ENCODE measurements around the gene PPP4R2.

The PPP4R2 gene

DNA sequence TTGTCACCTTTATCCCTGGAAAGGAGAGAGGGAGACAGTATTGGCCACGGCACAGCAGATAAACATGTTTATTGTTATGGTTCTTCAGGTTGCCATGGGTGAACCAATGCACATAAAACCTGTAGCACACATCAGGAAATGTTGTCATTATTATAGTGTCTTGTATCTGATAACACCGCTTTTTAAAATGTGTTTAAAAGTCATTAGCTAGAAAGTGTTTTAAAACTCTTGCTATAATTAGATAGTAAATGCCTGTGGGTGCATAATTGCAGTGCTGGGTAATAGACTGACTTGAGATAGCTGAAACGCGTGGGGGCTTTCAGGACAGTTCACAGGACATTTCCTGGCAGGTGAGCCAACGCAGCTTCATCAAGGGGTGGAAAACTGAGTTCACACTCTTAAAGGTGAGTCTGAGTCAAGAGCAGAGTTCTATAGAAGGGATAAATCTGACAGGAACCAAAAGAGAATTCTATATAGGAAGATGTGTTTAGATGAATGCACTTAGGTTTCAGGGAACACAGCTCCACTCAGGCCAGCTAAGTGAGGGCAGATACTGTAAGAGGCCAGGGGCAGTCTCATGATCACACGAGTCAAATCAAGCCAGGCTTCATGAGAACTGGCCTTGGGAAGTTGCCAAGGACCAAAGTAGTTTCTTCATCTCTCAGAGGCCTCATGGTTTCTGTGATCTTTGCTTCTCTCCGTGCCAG is 35.6 kb upstream of the PPP4R2 start:
- Histone ChIP-seq H3K27ac (ENCODE audit: low read length) (no peak overlapping the region), H3K4me1 (ENCODE audit: control insufficient read depth, insufficient read depth, low read length) (no peaks in the 10 kb centered on the region), H3K9me3 (ENCODE audit: control insufficient read depth, insufficient read depth, low read length) (no peaks in the 10 kb centered on the region), H3K36me3 (ENCODE audit: control insufficient read depth, insufficient read depth, low read length) (no peaks in the 10 kb centered on the region), H3K4me3 (ENCODE audit: low read length) (no peak overlapping the region), H3K27me3 (ENCODE audit: control insufficient read depth, insufficient read depth, low read length) (no peaks in the 10 kb centered on the region)
- no CpG with 5 or more reads among the region's 7 CpGs for WGBS (ENCODE audit: insufficient coverage, insufficient read length)
- DNase-seq (ENCODE audit: low read depth, low spot score) = no peak

DNA sequence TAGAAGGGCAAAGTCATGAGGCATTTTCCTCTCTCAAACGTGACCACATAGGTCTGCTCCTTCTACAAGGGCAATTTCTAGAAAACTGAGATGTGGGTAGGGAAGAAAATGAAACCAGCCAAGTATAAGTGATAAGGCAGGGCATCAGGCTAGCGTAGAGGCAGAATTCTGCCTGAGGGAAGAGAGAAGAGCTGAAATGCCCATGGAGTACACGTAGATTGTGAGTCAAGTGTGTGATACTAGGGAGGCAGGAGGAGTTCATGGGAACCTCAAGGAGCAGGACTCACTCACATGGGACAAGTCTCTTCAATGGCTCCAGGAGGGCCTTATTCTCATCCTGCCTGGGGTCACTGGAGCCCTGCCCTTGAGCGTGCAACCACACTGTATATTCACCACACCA is 34.9 kb upstream of the PPP4R2 start:
- no peak overlapping the region for H3K4me3 ChIP-seq (ENCODE audit: low read length)
- no peak for DNase-seq (ENCODE audit: low read depth, low spot score)
- H3K27ac ChIP-seq (ENCODE audit: low read length) = no peak overlapping the region
- WGBS (ENCODE audit: insufficient coverage, insufficient read length) = no CpG with 5 or more reads among the region's 4 CpGs
- H3K36me3 ChIP-seq (ENCODE audit: control insufficient read depth, insufficient read depth, low read length) = no peaks in the 10 kb centered on the region
- H3K9me3 ChIP-seq (ENCODE audit: control insufficient read depth, insufficient read depth, low read length) = no peaks in the 10 kb centered on the region
- no peaks in the 10 kb centered on the region for H3K27me3 ChIP-seq (ENCODE audit: control insufficient read depth, insufficient read depth, low read length)
- no peaks in the 10 kb centered on the region for H3K4me1 ChIP-seq (ENCODE audit: control insufficient read depth, insufficient read depth, low read length)

DNA sequence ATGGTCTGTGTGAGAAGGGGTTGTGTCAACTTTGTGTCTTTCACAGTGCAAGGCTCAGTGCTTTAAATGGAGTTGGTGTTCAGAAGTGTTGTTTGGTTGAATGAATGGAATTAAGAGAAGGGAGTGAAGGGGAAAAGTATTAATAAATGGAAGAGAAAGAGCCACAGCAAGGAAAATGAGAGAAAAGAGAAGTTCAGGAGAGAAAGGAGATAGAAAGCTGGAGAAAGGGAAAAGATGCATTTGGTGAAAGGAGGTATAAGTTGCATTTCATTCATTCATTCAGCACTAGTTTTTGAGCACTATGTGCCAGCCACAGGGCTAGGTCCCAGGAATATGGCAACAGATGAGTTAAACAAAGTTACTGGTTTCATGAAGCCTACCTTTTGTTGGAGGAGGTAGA is 34.3 kb upstream of the PPP4R2 start:
- Histone ChIP-seq H3K4me1 (ENCODE audit: control insufficient read depth, insufficient read depth, low read length) (no peaks in the 10 kb centered on the region), H3K27ac (ENCODE audit: low read length) (no peak overlapping the region), H3K4me3 (ENCODE audit: low read length) (no peak overlapping the region), H3K9me3 (ENCODE audit: control insufficient read depth, insufficient read depth, low read length) (no peaks in the 10 kb centered on the region), H3K27me3 (ENCODE audit: control insufficient read depth, insufficient read depth, low read length) (no peaks in the 10 kb centered on the region), H3K36me3 (ENCODE audit: control insufficient read depth, insufficient read depth, low read length) (no peaks in the 10 kb centered on the region)
- no peak for DNase-seq (ENCODE audit: low read depth, low spot score)

DNA sequence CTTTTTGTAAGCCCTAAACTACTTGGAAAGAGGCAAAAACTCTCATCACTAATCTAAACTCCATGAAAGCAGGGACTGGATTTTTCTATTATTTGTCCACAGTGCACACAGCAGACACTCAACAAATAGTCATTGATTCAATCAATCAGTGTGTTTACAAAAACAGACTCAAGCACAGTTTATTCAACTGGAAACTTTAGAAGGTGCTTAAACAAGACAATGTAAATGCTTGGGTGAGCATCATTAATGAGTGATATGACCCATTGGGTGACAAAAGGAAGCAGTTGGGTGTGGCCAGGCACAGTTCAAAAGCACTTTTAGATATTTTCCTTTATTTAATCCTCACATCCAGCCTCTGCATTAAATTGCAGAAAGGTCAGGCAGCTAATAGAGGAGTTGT is 32.0 kb upstream of the PPP4R2 start:
- Histone ChIP-seq H3K9me3 (ENCODE audit: control insufficient read depth, insufficient read depth, low read length) (no peaks in the 10 kb centered on the region), H3K27ac (ENCODE audit: low read length) (no peak overlapping the region), H3K36me3 (ENCODE audit: control insufficient read depth, insufficient read depth, low read length) (no peaks in the 10 kb centered on the region), H3K4me1 (ENCODE audit: control insufficient read depth, insufficient read depth, low read length) (no peaks in the 10 kb centered on the region), H3K4me3 (ENCODE audit: low read length) (no peak overlapping the region), H3K27me3 (ENCODE audit: control insufficient read depth, insufficient read depth, low read length) (no peaks in the 10 kb centered on the region)
- no peak for DNase-seq (ENCODE audit: low read depth, low spot score)

DNA sequence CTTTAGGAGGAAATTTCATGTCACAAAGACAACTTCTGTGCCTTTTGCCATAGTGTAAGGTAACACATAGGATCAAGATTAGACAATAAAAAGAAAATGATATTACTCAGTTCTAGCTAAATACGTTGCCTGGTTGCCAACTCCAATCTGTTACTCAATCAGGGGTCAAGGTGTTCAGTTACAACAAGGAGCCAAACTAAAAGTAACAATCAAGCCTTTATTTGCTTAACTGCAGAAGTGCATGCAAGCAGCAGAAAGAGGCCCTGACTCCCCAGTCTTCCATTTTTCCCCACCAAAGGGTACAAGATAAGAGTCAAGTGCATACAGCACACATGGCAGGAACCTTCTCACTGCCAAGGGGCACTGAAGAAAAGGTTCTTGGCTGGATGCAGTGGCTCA is 28.3 kb upstream of the PPP4R2 start:
- Histone ChIP-seq H3K9me3 (ENCODE audit: control insufficient read depth, insufficient read depth, low read length) (no peaks in the 10 kb centered on the region), H3K36me3 (ENCODE audit: control insufficient read depth, insufficient read depth, low read length) (no peaks in the 10 kb centered on the region), H3K4me3 (ENCODE audit: low read length) (no peak overlapping the region), H3K27me3 (ENCODE audit: control insufficient read depth, insufficient read depth, low read length) (no peaks in the 10 kb centered on the region), H3K4me1 (ENCODE audit: control insufficient read depth, insufficient read depth, low read length) (no peaks in the 10 kb centered on the region), H3K27ac (ENCODE audit: low read length) (no peak overlapping the region)
- no CpG with 5 or more reads among the region's 1 CpG for whole genome bisulfite sequencing (ENCODE audit: insufficient coverage, insufficient read length)
- DNase-seq (ENCODE audit: low read depth, low spot score) = no peak

DNA sequence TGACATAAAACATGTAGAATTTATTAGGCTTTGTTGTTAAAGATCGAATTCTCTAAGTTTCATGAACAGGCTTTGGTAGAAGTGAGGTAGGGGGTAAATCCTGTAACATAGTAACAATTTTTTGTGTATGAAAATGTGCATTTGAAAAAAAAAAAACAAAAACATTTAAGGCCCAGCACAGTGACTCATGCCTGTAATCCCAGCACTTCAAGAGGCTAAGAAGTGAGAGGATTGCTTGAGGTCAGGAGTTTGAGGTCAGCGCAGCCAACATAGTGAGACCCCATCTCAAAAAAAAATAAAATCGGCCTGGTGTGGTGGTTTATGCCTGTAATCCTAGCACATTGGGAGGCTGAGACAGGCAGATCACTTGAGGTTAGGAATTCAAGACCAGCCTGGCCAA is 26.8 kb upstream of the PPP4R2 start:
- no peaks in the 10 kb centered on the region for H3K36me3 ChIP-seq (ENCODE audit: control insufficient read depth, insufficient read depth, low read length)
- DNase-seq (ENCODE audit: low read depth, low spot score) = no peak
- no peaks in the 10 kb centered on the region for H3K9me3 ChIP-seq (ENCODE audit: control insufficient read depth, insufficient read depth, low read length)
- no peaks in the 10 kb centered on the region for H3K27me3 ChIP-seq (ENCODE audit: control insufficient read depth, insufficient read depth, low read length)
- no CpG with 5 or more reads among the region's 3 CpGs for WGBS (ENCODE audit: insufficient coverage, insufficient read length)
- no peak overlapping the region for H3K4me3 ChIP-seq (ENCODE audit: low read length)
- H3K27ac ChIP-seq (ENCODE audit: low read length) = no peak overlapping the region
- H3K4me1 ChIP-seq (ENCODE audit: control insufficient read depth, insufficient read depth, low read length) = no peaks in the 10 kb centered on the region

DNA sequence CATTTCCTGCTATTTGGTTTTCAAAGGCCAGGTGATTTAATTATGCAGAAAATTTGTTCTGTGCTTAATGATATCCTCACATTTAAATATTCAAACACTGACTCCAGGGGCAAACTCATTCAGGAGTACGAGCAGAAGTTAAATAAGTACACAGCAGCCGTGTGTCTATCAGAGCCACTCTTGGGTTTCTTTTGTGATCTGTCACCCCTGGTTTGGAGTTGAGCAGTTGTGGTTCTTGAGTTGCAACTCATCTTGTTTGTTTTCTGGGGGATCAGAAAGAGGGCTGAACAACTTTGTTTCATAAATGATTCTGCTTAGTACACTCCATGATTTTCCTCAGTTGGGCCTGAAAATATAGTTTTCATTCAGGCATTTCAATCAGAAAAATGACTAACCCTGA is 25.7 kb upstream of the PPP4R2 start:
- H3K27ac ChIP-seq (ENCODE audit: low read length) = no peak overlapping the region
- no peak for DNase-seq (ENCODE audit: low read depth, low spot score)
- no CpG with 5 or more reads among the region's 2 CpGs for WGBS (ENCODE audit: insufficient coverage, insufficient read length)
- no peaks in the 10 kb centered on the region for H3K4me1 ChIP-seq (ENCODE audit: control insufficient read depth, insufficient read depth, low read length)
- H3K27me3 ChIP-seq (ENCODE audit: control insufficient read depth, insufficient read depth, low read length) = no peaks in the 10 kb centered on the region
- no peak overlapping the region for H3K4me3 ChIP-seq (ENCODE audit: low read length)
- H3K36me3 ChIP-seq (ENCODE audit: control insufficient read depth, insufficient read depth, low read length) = no peaks in the 10 kb centered on the region
- no peaks in the 10 kb centered on the region for H3K9me3 ChIP-seq (ENCODE audit: control insufficient read depth, insufficient read depth, low read length)

DNA sequence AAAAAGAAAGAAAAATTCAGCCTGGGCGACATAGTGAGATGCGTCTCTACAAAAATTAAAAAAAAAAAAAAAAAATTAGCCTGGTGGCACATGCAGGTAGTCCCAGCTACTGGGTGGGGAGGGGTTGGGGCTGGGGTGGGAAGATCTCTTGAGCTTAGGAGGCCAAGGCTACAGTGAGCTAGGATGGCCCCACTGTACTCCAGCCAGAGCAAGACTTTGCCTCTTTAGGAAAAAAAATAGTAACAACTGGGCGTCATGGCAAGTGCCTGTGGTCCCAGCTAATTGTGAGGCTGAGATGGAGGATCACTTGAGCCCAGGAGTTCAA is 23.9 kb upstream of the PPP4R2 start:
- Histone ChIP-seq H3K4me1 (ENCODE audit: control insufficient read depth, insufficient read depth, low read length) (no peaks in the 10 kb centered on the region), H3K36me3 (ENCODE audit: control insufficient read depth, insufficient read depth, low read length) (no peaks in the 10 kb centered on the region), H3K9me3 (ENCODE audit: control insufficient read depth, insufficient read depth, low read length) (no peaks in the 10 kb centered on the region), H3K27me3 (ENCODE audit: control insufficient read depth, insufficient read depth, low read length) (no peaks in the 10 kb centered on the region), H3K4me3 (ENCODE audit: low read length) (no peak overlapping the region), H3K27ac (ENCODE audit: low read length) (no peak overlapping the region)
- no peak for DNase-seq (ENCODE audit: low read depth, low spot score)
- no CpG with 5 or more reads among the region's 3 CpGs for WGBS (ENCODE audit: insufficient coverage, insufficient read length)

DNA sequence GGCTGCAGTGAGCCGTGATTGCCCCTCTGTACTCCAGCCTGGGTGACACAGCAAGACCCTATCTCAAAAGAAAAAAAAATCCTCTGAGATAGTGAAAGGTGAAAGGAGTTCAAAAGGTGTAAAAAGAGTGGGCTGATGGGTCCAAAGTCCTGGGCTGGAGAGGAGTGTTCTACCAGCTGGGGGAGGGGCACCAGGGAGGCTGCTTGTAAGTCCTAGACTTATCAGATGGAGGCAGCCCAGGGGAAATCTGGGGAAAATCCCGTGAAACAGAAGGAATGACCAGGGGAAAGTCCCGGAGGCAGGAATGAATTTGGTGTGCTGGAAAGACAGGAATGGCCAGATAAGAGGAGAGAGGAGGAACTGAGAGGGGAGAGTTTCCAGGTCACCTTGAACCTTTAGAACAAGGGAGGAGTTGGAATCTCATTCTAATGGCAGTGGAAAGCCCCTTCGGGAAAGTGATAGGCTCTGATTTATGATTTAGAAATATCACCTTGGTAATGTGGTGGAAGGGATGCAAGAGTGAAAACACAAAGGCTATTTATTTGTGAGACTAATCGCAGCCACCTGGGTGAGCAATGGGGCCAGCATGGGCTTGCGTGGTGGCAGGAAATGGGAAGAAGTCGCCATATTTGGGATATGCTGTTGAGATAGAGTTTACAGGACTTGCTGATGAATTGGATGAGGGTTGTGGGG is 23.4 kb upstream of the PPP4R2 start:
- no peaks in the 10 kb centered on the region for H3K4me1 ChIP-seq (ENCODE audit: control insufficient read depth, insufficient read depth, low read length)
- 100% methylated on average over 1 of the region's 7 CpGs for WGBS (ENCODE audit: insufficient coverage, insufficient read length)
- no peaks in the 10 kb centered on the region for H3K27me3 ChIP-seq (ENCODE audit: control insufficient read depth, insufficient read depth, low read length)
- DNase-seq (ENCODE audit: low read depth, low spot score) = no peak
- H3K9me3 ChIP-seq (ENCODE audit: control insufficient read depth, insufficient read depth, low read length) = no peaks in the 10 kb centered on the region
- no peak overlapping the region for H3K27ac ChIP-seq (ENCODE audit: low read length)
- H3K4me3 ChIP-seq (ENCODE audit: low read length) = no peak overlapping the region
- H3K36me3 ChIP-seq (ENCODE audit: control insufficient read depth, insufficient read depth, low read length) = no peaks in the 10 kb centered on the region

DNA sequence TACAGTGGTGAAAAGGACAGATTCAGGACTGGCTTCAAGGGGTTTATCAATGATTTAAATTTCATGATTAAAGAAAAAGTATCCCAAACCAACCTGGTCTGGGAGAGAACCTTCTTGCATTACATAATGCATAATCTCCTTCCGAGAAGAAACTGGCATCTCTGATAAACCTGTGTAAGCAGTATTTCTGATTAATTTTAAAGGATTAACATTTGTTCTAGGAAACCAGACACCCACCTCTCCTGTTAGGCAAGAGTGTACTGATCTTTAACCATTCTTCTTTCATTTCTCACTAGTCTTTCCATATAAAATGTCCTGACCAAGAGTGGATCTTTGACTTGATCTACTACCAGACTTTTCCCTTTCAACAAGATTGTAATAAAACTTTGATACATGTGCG is 22.8 kb upstream of the PPP4R2 start:
- H3K27ac ChIP-seq (ENCODE audit: low read length) = no peak overlapping the region
- no peak overlapping the region for H3K4me3 ChIP-seq (ENCODE audit: low read length)
- DNase-seq (ENCODE audit: low read depth, low spot score) = no peak
- WGBS (ENCODE audit: insufficient coverage, insufficient read length) = no CpG with 5 or more reads among the region's 2 CpGs
- H3K4me1 ChIP-seq (ENCODE audit: control insufficient read depth, insufficient read depth, low read length) = no peaks in the 10 kb centered on the region
- no peaks in the 10 kb centered on the region for H3K27me3 ChIP-seq (ENCODE audit: control insufficient read depth, insufficient read depth, low read length)
- no peaks in the 10 kb centered on the region for H3K9me3 ChIP-seq (ENCODE audit: control insufficient read depth, insufficient read depth, low read length)
- no peaks in the 10 kb centered on the region for H3K36me3 ChIP-seq (ENCODE audit: control insufficient read depth, insufficient read depth, low read length)

DNA sequence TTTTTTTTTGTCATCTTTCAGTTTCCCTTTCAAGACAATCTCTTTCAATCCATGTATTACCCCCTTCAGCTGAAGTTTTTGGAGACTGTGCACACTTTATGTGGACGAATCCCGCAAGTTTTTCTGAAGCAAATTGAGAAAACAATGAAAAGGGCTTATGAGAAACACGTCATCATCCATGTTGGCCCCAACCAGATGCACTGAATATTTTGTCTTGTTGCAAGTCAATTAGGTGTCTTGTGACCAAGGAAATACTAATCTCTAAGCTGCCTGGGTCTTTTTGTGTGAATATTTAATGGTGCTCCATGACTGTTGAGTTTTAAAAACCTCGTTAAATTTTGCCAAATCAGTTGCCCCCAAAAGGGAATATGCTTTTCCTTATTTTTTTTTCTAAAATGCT is 21.7 kb upstream of the PPP4R2 start:
- Histone ChIP-seq H3K36me3 (ENCODE audit: control insufficient read depth, insufficient read depth, low read length) (no peaks in the 10 kb centered on the region), H3K4me3 (ENCODE audit: low read length) (no peak overlapping the region), H3K27ac (ENCODE audit: low read length) (no peak overlapping the region), H3K27me3 (ENCODE audit: control insufficient read depth, insufficient read depth, low read length) (no peaks in the 10 kb centered on the region), H3K9me3 (ENCODE audit: control insufficient read depth, insufficient read depth, low read length) (no peaks in the 10 kb centered on the region), H3K4me1 (ENCODE audit: control insufficient read depth, insufficient read depth, low read length) (no peaks in the 10 kb centered on the region)
- no peak for DNase-seq (ENCODE audit: low read depth, low spot score)
- WGBS (ENCODE audit: insufficient coverage, insufficient read length) = no CpG with 5 or more reads among the region's 4 CpGs

Measured in iPS DF 6.9 (cell line).